HG02763 (cell line): Measurements from ENCODE around the gene HLCS.
"Not testable (repeated sequence)": the region's sequence is repeated elsewhere in the genome, so short reads cannot be mapped to it uniquely, and the experiment has no call there.

Experiments used
- ATAC-seq: cut with Tn5 transposase; IDR thresholded peaks from one replicate; pipeline ENCODE4 v1.9.1; 2021; ENCODE audit warnings: mild to moderate bottlenecking, moderate library complexity; ENCODE audit not compliant: unreplicated experiment

Gene HLCS

DNA sequence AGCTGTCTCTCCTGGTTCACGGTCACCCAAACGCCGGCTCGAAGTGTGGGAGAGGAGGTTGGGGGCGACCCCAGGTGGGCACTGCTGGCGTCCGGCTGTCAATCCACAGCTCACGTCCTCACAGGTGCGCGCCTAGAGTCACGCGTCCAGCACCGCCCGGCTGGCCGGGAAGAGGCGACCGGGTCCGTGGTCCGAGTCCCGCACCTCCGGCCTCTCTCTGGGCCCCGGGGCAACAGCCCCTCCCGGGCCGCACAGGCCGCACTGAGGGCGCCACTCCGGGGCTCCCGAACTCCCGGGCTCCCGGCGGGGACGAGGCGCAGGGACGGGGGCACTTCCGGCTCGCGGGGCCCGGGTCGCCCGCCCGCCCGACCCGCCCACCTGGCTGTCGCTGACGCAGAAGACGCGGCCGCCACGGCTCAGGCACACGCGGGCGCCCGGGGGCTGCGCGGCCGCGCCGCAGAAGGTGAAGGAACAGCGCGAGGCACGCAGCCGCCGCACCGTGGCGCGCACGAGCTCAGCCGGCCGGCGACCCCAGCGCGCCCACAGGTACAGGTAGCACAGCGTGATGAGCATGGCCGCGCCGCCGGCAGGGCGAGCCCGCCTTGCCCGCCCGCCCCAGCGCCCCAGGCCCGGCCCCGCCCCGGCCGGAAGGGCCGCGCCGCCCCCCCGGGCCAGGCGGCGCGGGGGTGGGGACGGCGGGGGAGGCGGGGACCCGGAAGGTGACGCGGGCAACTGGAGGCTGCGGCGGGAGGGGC, at the start of gene HLCS:
TSS of gene HLCS (minus strand) at position 604 of the 755 bp plus-strand sequence. CDS start at position 573, 31 bp downstream.
- peak; percentile 79 for ATAC-seq

DNA sequence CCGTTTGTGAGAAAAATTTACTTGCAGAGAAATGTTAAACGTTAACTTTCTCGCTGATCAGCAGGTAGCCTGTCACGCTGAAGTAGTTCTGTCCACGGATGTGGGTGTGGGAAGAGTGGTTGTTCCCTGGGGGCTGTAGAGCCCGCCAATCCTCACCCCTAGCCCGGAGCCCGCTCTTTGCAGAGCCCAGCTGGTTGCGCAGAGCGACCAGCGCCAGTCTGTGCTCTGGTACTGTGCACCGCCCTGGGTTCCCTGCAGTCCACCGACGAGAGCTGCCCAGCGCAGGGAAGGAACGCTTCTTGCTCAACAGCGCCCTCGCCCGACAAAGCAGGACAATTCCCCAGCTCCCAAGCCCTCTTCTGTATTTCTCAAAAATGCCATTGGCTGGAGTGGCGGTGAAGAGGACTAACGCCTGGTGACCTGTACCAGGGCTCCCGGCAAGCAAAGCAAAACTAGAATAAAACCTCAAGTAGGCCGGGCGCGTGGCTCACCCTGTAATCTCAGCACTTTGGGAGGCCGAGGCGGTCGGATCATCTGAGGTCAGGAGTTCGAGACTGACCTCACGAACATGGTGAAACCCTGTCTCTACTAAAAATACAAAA, 43.4 kb upstream of the HLCS start:
- ATAC-seq, result peak; percentile 93

DNA sequence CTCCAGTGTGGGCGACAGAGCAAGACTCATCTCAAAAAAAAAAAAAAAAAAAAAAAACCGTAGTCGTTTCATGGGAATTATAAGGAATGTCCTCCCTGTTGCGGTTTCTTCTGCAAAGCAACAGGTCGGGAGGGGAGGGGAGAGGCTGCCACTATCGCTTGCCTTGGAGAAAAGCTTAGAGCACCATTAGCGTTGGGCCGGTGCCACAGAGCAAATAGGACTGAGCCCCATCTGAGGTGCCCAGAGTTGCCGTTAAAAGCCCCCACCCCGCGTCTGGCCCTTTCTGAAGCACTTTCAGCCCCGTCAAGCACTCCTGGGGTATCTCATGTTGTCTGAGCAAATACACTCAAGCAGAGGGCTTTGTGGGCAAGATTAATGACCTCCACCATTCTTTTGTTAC, 42.3 kb upstream of the HLCS start:
- no peak for ATAC-seq

DNA sequence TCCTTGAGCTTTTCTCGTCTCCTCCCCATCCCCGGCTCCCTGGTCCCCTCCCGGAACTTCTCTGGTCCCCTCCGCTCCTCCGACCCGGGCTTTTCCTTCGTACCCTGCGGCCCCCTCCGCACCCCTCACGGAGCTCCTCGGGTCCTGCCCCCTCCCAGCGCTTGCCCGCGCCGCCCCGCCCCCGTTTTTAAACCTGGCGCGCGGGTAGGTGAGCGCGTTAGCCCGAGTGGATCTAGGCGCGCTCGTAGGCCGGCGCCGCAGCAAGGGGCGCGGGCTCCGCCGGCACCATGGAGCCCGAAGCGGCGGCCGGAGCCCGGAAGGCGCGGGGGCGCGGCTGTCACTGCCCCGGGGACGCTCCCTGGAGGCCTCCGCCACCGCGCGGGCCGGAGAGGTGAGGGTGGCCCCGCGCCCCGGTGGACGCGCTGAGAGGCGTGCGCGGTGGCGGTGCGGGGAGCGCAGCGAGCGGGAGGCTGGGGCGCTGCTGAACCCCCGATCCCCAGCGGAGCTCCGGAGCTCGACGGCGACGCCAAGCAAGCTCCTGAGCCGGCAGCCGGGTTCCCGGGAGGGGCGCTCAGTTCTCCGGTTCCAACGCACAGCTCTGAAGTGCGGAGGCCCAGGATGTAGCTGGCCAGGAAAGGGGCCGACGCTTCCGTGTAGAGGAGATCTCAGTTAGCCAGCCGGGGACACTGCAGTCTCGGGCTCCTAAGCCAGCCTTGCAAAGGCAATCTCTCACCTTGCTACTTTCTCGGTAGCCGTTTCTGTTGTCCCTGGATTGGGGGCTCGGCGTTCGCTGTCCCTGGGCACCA, 40.2 kb upstream of the HLCS start, which contains the start of gene RIPPLY3:
TSS of gene RIPPLY3 (plus strand) at position 217 of the 806 bp plus-strand sequence. CDS start at position 288, 71 bp downstream.
- ATAC-seq, result no peak

DNA sequence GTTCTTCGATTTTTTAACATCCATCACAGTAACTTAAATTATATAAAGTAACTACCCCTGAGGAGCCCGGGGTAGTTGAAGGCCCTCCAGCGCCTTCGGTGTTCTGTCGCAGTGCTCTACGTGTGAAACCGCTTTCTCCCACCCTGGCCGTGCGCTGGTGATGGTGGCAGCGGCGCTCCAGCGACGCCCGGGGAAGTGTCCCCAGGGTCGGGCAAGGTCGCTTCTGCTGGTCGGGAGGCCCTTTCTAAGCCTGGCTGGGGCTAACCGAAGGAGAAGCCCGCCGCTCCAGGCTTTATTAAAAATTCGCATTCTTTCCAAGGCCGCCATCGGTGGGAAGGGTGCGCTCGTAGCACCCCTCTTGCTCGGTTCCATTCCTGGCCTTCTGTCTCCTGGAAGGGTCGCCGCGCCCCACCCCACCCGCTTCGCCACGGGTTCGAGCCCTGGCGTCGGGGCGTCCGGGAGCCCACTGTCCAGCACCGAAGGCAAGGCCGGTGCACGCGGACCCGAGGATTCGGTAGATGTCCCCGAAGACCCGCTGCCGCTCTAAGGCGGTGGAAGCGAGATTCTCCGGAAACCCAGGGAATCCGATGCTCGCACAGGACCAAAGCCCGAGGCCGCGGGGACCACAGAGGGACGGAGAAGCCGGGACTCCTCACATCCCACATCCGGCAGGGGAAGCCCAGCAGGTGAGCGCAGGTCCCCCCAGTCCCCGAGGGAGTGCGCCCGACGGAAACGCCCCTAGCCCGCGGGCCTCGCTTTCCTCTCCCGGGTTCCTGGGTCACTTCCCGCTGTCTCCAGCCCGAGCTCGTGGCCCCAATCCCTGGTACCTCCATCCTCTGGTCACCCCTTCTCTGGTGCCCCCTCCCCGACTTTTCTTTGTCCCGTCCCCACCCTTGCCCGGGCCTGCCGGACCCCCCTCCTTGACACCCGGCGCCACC, 39.3 kb upstream of the HLCS start:
- no peak for ATAC-seq

GRCh38 chr21:37003917-37004316, 37.4 kb upstream of the HLCS start:
- ATAC-seq, result not testable (repeated sequence)

DNA sequence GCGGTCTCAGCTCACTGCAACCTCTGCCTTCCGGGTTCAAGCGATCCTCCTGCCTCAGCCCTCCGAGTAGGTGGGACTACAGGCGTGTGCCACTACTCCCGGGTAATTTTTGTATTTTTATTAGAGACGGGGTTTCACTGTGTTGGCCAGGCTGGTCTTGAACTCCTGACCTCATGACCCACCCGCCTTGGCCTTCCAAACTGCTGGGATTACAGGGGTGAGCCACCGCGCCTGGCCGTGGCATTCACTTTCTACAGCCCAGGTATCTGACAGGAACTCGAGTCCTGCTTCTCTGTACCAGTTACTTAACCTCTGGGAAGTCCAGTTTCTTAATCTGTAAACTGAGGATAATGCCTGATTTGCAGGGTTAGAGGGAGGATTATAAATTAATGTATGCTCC, 36.4 kb upstream of the HLCS start:
- not testable (repeated sequence) for ATAC-seq

- no peak for ATAC-seq
Observed at GRCh38 chr21:37001441-37001840, 35.0 kb upstream of the HLCS start.

DNA sequence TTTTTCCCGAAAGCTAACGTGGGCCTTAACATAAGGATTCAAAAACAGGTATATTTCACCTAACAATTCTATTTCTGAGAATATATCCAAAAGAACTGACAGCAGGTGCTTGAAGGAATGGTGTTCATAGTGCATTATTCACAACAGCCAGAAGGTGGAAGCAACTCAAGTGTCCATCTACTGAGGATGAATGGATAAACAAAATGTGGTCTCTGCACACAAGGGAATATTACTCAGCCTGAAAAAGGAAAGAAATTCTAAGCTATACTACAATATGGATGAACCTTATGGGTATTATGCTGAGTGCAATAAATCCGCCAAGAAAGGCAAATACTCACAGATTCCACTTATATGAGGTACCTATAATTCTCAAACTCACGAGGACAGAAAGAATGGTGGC, 33.9 kb upstream of the HLCS start:
- no peak for ATAC-seq

GRCh38 chr21:36999131-36999898, 32.8 kb upstream of the HLCS start:
- no peak for ATAC-seq

- not testable (repeated sequence) for ATAC-seq
Observed at GRCh38 chr21:36995285-36995684, 28.8 kb upstream of the HLCS start.

DNA sequence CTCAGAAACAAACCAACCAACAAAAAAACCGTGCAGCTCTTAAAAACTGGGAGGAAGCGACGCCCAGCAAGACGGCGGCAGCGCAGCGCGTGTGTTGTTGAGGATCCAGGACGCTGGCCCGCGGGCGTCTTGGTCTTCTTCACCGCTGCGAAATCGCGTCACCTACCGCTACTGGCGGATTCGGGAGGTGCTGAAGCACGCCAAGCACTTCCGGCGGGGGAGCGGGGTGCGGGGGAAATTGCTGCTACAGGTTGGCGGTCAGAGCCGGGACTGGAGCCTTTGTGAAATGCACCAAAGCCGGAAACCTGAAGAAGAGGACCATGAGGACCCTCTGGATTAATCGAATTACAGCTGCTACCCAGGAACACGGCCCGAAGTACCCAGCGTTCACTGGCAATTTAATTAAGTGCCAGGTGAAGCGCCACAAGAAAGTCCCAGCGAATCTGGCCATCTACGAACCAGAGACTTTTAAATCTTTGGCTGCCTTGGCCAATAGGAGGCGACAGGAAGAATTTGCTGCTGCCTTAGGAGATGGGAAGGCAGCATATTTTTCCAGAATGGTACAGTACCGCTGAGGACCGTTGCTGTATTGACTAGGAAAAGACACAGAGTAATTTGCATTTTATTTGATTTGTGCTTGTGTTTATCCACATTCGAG, 28.2 kb upstream of the HLCS start:
- ATAC-seq, result no peak

DNA sequence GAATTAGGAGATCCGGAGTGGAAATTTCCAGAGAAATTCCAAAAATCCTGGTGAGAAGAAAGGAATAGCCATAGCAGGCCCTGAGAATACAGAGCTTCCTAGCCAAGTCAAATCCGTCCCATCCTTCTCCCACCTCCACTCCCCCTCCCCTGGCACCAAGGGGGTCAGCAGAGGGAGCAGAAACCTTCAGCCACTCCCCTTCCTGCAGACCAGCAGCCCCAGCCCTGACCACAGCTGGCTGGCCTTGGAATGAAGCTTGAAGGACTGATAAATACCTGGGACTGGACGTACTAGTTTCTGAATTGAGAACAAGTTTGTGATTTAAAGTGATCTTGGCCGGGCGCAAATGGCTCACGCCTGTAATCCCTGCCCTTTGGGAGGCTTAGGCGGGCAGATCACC, 26.2 kb upstream of the HLCS start:
- no peak for ATAC-seq

- ATAC-seq, result no peak
Observed at GRCh38 chr21:36990508-36991205, 24.2 kb upstream of the HLCS start.

GRCh38 chr21:36989699-36990507, 23.4 kb upstream of the HLCS start:
- ATAC-seq, result peak; percentile 93

- not testable (repeated sequence) for ATAC-seq
Observed at GRCh38 chr21:36989199-36989698, 22.8 kb upstream of the HLCS start.

DNA sequence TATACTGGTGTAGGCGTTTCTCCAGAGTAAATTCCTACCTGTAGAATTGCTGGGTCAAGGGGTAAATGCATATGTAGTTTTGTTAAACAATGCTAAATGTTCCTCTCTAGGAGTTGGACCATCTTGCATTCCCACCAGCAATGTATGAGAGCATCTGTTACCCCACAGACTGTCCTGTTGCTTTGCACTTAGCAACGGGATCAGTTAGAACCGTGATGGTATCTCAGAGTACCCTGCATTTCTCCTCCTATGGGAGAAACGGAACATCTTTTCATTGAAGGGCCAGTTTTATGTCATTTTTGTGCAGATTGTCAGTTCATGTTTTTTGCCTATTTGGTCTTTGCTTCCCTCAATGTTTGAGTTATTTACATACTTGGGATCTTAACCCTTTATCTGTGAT, 22.1 kb upstream of the HLCS start:
- ATAC-seq, result no peak

- ATAC-seq, result no peak
Observed at GRCh38 chr21:36987845-36988244, 21.4 kb upstream of the HLCS start.
